Medulla oblongata (tissue), 1 donor: ENCODE measurements around the gene BTRC.
A peak's percentile ranks its signal among the peaks of the same experiment; 100 is the strongest.

ENCODE experiments used
- DNase-seq: peaks from one replicate; pipeline ENCODE4 v3.0.0-alpha.2; 2015; ENCODE audit errors: extremely low spot score

The BTRC gene

GRCh38 chr10:101567165-101568006, 213.4 kb downstream of the BTRC start:
- DNase-seq: no peak

- no peak for DNase-seq
Measured at GRCh38 chr10:101568054-101568745, 214.2 kb downstream of the BTRC start.

GRCh38 chr10:101569323-101569621, 215.3 kb downstream of the BTRC start:
- no peak for DNase-seq

GRCh38 chr10:101569622-101570427, 215.9 kb downstream of the BTRC start:
- DNase-seq: peak; percentile 74

DNA sequence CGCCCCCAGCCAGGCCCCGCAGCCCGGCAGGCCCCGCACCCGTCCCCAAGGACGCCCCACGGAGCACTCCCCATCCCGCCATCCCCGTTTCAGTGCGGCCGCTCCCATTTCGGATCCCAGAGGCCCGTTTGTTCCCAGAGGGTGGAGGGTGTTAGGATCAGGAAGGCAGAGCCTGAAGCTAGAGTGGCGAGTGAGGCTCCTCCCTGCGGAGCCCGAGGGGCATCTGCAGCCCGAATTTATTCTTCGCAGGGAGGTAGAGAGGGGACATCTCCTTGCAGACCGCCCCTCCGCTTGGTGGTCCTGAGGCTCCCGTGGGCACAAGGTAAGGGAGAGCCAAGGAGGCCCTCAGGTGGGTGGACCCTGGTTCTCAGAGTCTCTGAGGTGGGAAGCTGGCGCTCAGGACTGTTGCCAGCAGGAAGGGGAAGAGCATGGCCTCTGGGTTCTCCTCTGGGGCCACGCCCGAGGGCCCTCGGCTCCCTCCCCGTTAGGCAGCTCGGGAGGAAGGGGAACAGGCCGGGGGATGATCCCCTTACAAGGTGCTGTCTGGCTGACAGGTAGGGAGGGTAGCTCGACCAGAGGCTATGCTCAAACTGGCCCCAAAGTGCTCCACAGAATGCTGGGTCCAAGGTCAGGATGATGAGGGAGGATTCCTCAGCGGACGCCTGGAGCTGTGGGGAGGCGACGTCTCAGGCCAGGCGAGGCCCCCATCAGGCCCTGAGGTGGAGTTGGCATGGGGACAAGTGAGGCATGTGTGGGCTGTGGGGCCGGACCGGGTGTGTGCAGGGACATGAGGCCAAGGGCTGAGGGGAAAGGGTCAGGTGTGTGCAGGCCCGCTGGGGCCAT, 216.7 kb downstream of the BTRC start:
- DNase-seq: peak; percentile 31

GRCh38 chr10:101571271-101571925, 217.4 kb downstream of the BTRC start:
- DNase-seq: no peak

- no peak for DNase-seq
Measured at GRCh38 chr10:101572126-101572525, 218.2 kb downstream of the BTRC start.

GRCh38 chr10:101572785-101573184, 218.8 kb downstream of the BTRC start:
- no peak for DNase-seq

GRCh38 chr10:101573885-101574753, 220.2 kb downstream of the BTRC start:
- DNase-seq: no peak

GRCh38 chr10:101575091-101575490, 221.1 kb downstream of the BTRC start:
- DNase-seq: no peak

DNA sequence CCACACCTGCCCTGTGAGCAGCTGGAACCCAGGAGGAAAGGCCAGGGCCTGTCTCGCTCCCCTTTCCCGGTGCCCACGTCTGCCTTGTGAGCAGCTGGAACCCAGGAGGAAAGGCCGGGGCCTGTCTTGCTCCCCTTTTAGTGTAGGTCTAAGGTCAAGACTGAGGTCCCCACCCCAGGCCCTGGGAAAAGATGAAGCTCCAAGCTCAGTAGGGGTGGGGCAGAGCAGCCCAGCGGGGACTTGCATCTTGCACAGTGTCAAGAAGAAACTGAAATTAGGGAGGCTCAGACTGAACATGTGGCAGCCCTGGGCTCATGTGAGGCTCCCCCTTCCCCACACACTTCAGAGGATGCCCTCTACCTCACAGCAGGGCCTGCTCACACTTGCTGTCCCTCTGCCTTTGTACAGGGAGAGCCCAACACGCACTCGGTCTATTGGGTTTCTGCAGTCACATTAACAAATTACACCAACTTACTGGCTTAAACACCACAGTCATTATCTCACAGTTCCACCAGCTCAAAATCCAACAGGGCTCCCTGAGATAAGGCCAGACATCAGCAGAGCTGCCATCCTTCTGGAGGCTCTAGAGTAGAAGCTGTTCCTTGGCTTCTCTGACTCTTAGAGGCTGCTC, 221.7 kb downstream of the BTRC start:
- no peak for DNase-seq

DNA sequence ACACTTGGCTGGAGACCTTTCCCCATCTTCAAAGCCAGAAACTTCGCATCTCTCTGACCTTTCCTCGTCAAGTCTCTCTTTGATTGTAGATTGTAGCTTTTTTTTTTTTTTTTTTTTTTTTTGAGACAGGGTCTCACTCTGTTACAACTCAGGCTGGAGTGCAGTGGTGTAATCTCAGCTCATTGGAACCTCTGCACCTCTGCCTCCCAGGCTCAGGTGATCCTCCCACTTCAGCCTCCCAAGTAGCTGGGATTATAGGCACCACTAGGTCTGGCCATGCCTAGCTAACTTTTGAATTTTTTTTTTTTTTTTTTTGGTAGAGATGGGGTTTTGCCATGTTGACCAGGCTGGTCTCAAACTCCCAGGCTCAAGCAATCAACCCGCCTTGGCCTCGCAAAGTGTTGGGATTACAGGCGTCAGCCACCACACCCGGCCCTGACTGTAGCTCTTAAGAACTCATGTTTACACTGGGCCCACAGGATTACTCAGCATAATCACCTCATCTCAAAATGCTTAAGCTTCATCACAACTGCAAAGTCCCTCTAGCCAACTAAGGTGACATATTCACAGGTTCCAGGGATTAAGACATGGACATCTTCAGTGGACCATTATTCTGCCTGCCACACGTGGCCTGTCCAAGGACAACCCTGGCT, 222.4 kb downstream of the BTRC start:
- no peak for DNase-seq

- no peak for DNase-seq
Measured at GRCh38 chr10:101577121-101577871, 223.3 kb downstream of the BTRC start.

GRCh38 chr10:101578192-101578591, 224.2 kb downstream of the BTRC start:
- DNase-seq: no peak

GRCh38 chr10:101578803-101579515, 225.0 kb downstream of the BTRC start:
- no peak for DNase-seq

DNA sequence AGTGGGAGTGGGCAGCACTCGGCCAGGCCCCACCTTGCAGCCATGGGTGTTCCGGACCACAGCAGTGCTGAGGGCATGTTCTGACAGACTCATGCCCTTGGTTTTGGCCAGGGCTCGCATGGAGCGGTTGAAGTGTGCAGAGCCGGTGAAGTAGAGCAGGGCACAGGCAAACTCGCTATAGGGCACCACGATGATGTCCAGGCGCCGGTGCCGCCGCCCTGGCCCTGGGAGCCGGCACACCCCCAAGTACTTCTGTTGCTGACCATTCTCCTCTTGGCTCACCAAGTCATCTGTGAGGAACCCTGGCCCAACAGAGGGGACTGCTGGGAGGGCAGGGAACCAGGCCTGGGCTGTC, 225.5 kb downstream of the BTRC start:
- no peak for DNase-seq

DNA sequence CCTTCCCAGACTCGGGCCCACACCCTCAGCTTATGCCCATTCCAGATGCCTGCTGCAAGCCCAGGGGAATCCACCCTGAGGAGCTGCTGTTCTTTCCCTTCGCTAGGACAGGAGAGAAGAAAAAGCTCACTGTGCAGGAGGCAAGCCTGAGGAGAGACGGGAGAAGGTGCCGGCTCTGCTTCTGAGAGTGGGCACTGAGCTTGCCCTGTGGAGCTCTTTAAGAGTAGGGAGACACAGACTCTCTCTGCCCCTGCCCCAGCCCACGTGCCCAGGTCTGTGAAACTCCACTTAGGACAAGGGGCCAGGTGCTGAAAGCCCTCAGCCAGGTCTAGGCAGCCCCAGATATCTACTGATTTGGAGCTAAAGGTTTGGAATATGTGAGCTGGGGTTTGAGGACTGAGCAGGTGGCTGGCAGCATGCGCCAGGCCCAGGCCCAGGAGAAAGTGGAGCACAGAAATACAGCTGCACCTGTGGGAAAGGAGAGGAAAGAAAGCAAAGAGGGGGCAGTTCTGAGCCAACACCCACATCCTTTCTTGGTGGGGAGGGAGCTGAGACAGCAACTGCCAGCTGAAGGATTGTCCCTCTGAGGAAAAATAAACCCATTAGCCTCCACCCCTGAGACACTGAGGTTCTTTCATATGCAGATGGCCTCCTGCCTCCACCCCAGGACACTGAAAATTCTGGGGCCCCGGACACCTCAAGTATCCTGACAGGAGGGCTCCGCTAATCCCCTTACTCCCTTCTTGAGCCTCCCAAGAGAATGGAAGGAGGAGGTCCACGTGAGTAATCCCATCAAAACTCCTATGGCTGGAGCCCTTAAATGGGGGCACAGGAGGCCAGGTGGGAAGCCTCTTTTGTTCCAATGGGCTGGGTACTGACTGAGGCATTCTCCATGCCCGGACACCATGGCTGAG, 226.8 kb downstream of the BTRC start:
- DNase-seq: no peak
